GM23338 (cell line): Measurements from ENCODE around the gene FAM98C. TPM values are rescaled to one million over a fixed set of nuclear protein-coding genes. Genes with fewer than 3 reads are reported as not detected.
"Not testable (repeated sequence)": the region's sequence is repeated elsewhere in the genome, so short reads cannot be mapped to it uniquely, and the experiment has no call there.

Source experiments
- ATAC-seq: fragments of 200-7000 bp; cut with Tn5 transposase; 3 replicates; pipeline ENCODE4 v1.9.1; 2020
- DNase-seq: peaks from one replicate; pipeline ENCODE4 v3.0.0-alpha.2; 2015; ENCODE audit warnings: low spot score
- H2AFZ ChIP-seq: fragments of 200-600 bp; sonication (generic); 2 replicates; pipeline ENCODE4 v1.8.0; 2016; ENCODE audit warnings: antibody characterized with exemption, mild to moderate bottlenecking, moderate library complexity
- H3F3A ChIP-seq: fragments of 200-600 bp; sonication (generic); replicated peaks from 2 replicates; pipeline ENCODE4 v1.8.0; 2017; ENCODE audit warnings: antibody characterized with exemption, mixed run types, low read depth
- H3K27ac ChIP-seq: fragments of 200-600 bp; sonication (generic); 2 replicates; pipeline ENCODE4 v1.6.1; 2016; ENCODE audit warnings: low read depth
- H3K27me3 ChIP-seq: fragments of 200-600 bp; sonication (generic); 2 replicates; pipeline ENCODE4 v1.8.0; 2016; ENCODE audit warnings: mild to moderate bottlenecking, mixed run types, moderate library complexity; ENCODE audit not compliant: insufficient read depth
- H3K36me3 ChIP-seq: fragments of 200-600 bp; sonication (generic); 2 replicates; pipeline ENCODE4 v1.8.0; 2016; ENCODE audit warnings: mild to moderate bottlenecking; ENCODE audit not compliant: insufficient read depth
- H3K4me1 ChIP-seq: fragments of 200-600 bp; sonication (generic); 2 replicates; pipeline ENCODE4 v1.8.0; 2016; ENCODE audit warnings: mild to moderate bottlenecking, moderate library complexity; ENCODE audit not compliant: insufficient read depth
- H3K4me2 ChIP-seq: fragments of 200-600 bp; sonication (generic); 2 replicates; pipeline ENCODE4 v1.7.1; 2017; ENCODE audit warnings: mixed run types
- H3K4me3 ChIP-seq: fragments of 200-600 bp; sonication (generic); 2 replicates; pipeline ENCODE4 v1.6.1; 2016; ENCODE audit warnings: mixed run types
- H3K79me2 ChIP-seq: fragments of 200-600 bp; sonication (generic); replicated peaks from 2 replicates; pipeline ENCODE4 v1.8.0; 2017; ENCODE audit warnings: mild to moderate bottlenecking; ENCODE audit not compliant: insufficient read depth
- H3K9me2 ChIP-seq: fragments of 200-600 bp; sonication (generic); 2 replicates; pipeline ENCODE4 v1.8.0; 2017; ENCODE audit not compliant: insufficient read depth
- H4K20me1 ChIP-seq: fragments of 200-600 bp; sonication (generic); replicated peaks from 2 replicates; pipeline ENCODE4 v1.8.0; 2017; ENCODE audit warnings: mild to moderate bottlenecking; ENCODE audit not compliant: insufficient read depth
- H3K27ac Mint-ChIP-seq: 2 replicates; pipeline ENCODE4 v1.8.0; 2020; ENCODE audit warnings: inconsistent platforms, mild to moderate bottlenecking, moderate library complexity, mixed read lengths
- H3K27me3 Mint-ChIP-seq: 3 replicates; pipeline ENCODE4 v1.8.0; 2022; ENCODE audit warnings: low read depth, mild to moderate bottlenecking, moderate library complexity, mixed read lengths, inconsistent platforms; ENCODE audit not compliant: insufficient read depth, poor library complexity
- H3K36me3 Mint-ChIP-seq: 3 replicates; pipeline ENCODE4 v1.8.0; 2021; ENCODE audit warnings: low read depth, mild to moderate bottlenecking, inconsistent platforms, moderate library complexity, mixed read lengths
- H3K4me1 Mint-ChIP-seq: 3 replicates; pipeline ENCODE4 v1.8.0; 2020; ENCODE audit warnings: mild to moderate bottlenecking, inconsistent platforms, mixed read lengths
- H3K4me3 Mint-ChIP-seq: 3 replicates; pipeline ENCODE4 v1.8.0; 2021; ENCODE audit warnings: moderate library complexity, mild to moderate bottlenecking, inconsistent platforms, mixed read lengths
- H3K9me3 Mint-ChIP-seq: 3 replicates; pipeline ENCODE4 v1.8.0; 2020; ENCODE audit warnings: moderate library complexity, mild to moderate bottlenecking, inconsistent platforms, mixed read lengths
- EZH2 ChIP-seq: fragments of 200-600 bp; sonication (generic); IDR thresholded peaks from one replicate; pipeline ENCODE4 v1.8.0; 2017; ENCODE audit warnings: antibody characterized with exemption, mild to moderate bottlenecking, low read depth; ENCODE audit not compliant: unreplicated experiment
- EZH2phosphoT487 ChIP-seq: fragments of 200-600 bp; sonication (generic); IDR thresholded peaks from one replicate; pipeline ENCODE4 v1.8.1; 2018; ENCODE audit warnings: antibody characterized with exemption; ENCODE audit not compliant: unreplicated experiment
- POLR2AphosphoS5 ChIP-seq: IDR thresholded peaks from 2 replicates; pipeline ENCODE4 v1.6.1; 2016; ENCODE audit warnings: antibody characterized with exemption, low read depth
- polyA plus RNA-seq: library from polyadenylated mRNA; unstranded; fragments of >200 nt; fragmentation: Nextera tagmentation; extraction: Ambion mirVana; gene quantifications from 2 replicates; pipeline ENCODE4 v1.2.1, GENCODE V29; 2016
- total RNA-seq: library from RNA; depleted of rRNA; stranded (reverse); fragments of >200 nt; shearing (Covaris generic); gene quantifications from 2 replicates; pipeline ENCODE4 v1.2.3, GENCODE V29; 2014
- TF ChIP-seq, protein P1 (sequence below): IDR thresholded peaks from one replicate; pipeline ENCODE4 v1.6.1; 2018; ENCODE audit warnings: antibody characterized with exemption; ENCODE audit not compliant: unreplicated experiment
- TF ChIP-seq, protein P2 (sequence below), 2 experiments: fragments of 200-600 bp in 1 of 2; sonication (generic) in 1 of 2; conservative IDR thresholded peaks; 2 replicates each; pipeline versions ENCODE4 v1.5.1 to v1.6.1; 2016 to 2017; ENCODE audit warnings: antibody characterized with exemption in 2 of 2, low read depth in 2 of 2, mild to moderate bottlenecking in 2 of 2, moderate library complexity in 1 of 2

The FAM98C gene
- total and polyA plus RNA-seq, 2 experiments from 2014 or later, result 4.3 to 7.6 TPM

DNA sequence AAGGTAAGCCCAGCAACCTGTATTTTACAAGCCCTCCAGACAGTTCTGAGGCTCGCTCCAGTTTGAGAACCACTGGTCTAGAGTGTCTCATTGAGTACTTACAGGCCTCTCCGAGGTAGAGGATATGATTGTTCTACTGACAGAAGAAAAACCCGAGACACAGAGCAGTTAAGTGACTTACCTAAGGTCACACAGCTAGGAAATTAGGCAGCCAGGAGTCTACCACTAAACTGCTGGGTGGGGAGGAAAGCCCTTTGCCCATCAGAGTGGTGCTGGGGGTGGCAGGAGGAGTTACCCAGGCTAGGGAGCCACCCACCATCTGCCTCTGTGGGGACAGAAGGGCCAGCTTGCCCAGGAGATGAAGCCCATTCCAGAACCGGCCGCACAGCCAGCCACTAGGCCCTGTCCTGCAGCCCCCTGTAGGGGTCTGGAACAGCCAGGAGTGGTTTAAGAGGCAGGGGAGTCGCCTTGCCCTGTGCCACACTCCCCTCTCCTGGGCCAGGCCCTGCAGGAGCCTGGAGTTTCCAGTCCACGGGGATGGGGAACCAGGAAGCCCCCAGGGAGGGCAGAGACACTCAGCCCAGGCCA lies 22.4 kb downstream of the FAM98C start:
- Histone ChIP-seq H3F3A (peaks cover 20% of the 10 kb centered on the region; the same call in 1 of the 2 replicates), H3K27me3 (no peaks in the 10 kb centered on the region), H2AFZ (peak overlapping the region; percentile 66), H3K4me1 (peaks cover 22% of the 10 kb centered on the region), H3K36me3 (no peaks in the 10 kb centered on the region), H4K20me1 (no peaks in the 10 kb centered on the region), H3K4me3 (peak overlapping the region; percentile 46), H3K27ac (no peak overlapping the region), H3K79me2 (no peaks in the 10 kb centered on the region), H3K4me2 (peak overlapping the region; percentile 56; the same call in 1 of the 2 replicates), H3K9me2 (no peaks in the 10 kb centered on the region)
- Mint-ChIP-seq H3K36me3 (no peaks in the 10 kb centered on the region), H3K27me3 (peaks cover 14% of the 10 kb centered on the region), H3K9me3 (no peaks in the 10 kb centered on the region), H3K4me1 (peaks cover 9% of the 10 kb centered on the region), H3K27ac (no peak overlapping the region; the same call in 1 of the 2 replicates), H3K4me3 (peak overlapping the region; percentile 43; the same call in 1 of the 3 replicates)
- TF ChIP-seq, protein P1, sequence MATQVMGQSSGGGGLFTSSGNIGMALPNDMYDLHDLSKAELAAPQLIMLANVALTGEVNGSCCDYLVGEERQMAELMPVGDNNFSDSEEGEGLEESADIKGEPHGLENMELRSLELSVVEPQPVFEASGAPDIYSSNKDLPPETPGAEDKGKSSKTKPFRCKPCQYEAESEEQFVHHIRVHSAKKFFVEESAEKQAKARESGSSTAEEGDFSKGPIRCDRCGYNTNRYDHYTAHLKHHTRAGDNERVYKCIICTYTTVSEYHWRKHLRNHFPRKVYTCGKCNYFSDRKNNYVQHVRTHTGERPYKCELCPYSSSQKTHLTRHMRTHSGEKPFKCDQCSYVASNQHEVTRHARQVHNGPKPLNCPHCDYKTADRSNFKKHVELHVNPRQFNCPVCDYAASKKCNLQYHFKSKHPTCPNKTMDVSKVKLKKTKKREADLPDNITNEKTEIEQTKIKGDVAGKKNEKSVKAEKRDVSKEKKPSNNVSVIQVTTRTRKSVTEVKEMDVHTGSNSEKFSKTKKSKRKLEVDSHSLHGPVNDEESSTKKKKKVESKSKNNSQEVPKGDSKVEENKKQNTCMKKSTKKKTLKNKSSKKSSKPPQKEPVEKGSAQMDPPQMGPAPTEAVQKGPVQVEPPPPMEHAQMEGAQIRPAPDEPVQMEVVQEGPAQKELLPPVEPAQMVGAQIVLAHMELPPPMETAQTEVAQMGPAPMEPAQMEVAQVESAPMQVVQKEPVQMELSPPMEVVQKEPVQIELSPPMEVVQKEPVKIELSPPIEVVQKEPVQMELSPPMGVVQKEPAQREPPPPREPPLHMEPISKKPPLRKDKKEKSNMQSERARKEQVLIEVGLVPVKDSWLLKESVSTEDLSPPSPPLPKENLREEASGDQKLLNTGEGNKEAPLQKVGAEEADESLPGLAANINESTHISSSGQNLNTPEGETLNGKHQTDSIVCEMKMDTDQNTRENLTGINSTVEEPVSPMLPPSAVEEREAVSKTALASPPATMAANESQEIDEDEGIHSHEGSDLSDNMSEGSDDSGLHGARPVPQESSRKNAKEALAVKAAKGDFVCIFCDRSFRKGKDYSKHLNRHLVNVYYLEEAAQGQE, result no peak
- no peak for TF ChIP-seq POLR2AphosphoS5
- TF ChIP-seq EZH2, result no peak
- ATAC-seq, result peak; percentile 55
- no peak for DNase-seq

DNA sequence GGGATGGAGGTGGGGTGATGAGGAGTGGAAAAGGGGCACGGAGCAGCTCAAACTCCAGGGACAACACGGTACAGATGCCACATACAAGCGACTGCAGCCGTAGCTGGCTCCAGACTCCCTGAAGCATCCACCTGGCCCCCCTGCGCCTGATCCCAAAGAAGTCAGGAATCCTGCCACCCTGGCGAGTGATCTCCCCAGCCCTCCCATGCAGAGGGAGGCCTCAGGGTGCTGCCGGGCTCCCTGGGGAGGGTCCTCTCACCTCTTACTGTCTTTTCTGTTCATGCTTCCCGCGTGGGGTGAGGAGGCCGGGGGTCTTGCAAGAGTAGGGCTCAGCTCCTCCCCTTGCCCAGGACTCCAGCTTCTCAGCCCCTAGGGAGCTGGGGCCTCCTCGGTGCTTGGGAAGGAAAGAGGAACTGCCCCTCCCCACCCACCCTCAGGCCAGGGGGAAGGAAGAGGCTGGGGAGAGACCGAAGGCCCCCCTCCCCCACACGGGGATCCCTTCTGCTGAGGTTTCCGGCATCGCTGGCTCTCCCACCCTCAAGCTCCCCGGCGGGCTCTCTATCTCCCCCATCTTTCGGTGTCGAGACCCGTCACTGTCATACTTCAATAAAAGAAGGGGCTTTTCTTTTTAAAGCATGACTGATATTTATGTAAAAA lies 23.0 kb downstream of the FAM98C start, which contains the start of gene RASGRP4:
Gene RASGRP4, minus strand, starts transcription at position 410 of the 657 bp plus-strand sequence. Its CDS starts 128 bp downstream, at position 282.
- peak; percentile 81 for ATAC-seq
- H3K4me2 ChIP-seq, result peak within 1 kb of the TSS; percentile 56
- no peaks in the 10 kb centered on the region for H4K20me1 ChIP-seq
- Mint-ChIP-seq H3K4me1 (peaks cover 12% of the 10 kb centered on the region), H3K36me3 (no peaks in the 10 kb centered on the region), H3K4me3 (peak within 1 kb of the TSS; percentile 58; the same call in 2 of the 3 replicates), H3K27me3 (peaks cover 14% of the 10 kb centered on the region), H3K9me3 (no peaks in the 10 kb centered on the region), H3K27ac (no peak within 1 kb of the TSS; the same call in 1 of the 2 replicates)
- H3K9me2 ChIP-seq, result no peaks in the 10 kb centered on the region
- peaks cover 22% of the 10 kb centered on the region for H3K4me1 ChIP-seq
- H3K27ac ChIP-seq, result 0 out of 2 replicates have a peak within 1 kb of the TSS, but pooled peaks have one; percentile 30
- no peak for TF ChIP-seq EZH2phosphoT487
- TF ChIP-seq, protein P2, sequence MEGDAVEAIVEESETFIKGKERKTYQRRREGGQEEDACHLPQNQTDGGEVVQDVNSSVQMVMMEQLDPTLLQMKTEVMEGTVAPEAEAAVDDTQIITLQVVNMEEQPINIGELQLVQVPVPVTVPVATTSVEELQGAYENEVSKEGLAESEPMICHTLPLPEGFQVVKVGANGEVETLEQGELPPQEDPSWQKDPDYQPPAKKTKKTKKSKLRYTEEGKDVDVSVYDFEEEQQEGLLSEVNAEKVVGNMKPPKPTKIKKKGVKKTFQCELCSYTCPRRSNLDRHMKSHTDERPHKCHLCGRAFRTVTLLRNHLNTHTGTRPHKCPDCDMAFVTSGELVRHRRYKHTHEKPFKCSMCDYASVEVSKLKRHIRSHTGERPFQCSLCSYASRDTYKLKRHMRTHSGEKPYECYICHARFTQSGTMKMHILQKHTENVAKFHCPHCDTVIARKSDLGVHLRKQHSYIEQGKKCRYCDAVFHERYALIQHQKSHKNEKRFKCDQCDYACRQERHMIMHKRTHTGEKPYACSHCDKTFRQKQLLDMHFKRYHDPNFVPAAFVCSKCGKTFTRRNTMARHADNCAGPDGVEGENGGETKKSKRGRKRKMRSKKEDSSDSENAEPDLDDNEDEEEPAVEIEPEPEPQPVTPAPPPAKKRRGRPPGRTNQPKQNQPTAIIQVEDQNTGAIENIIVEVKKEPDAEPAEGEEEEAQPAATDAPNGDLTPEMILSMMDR (conservative IDR thresholded peaks at IDR 0.05; ENCODE audit: low read depth in 2 of 2), result 0 out of 4 replicates have a peak, but pooled peaks of 1 of the 2 experiments have one; percentile 1
- H3K27me3 ChIP-seq, result no peaks in the 10 kb centered on the region
- peak within 1 kb of the TSS; percentile 46 for H3K4me3 ChIP-seq
- H3K36me3 ChIP-seq, result no peaks in the 10 kb centered on the region
- peaks cover 20% of the 10 kb centered on the region for H3F3A ChIP-seq
- H3K79me2 ChIP-seq, result no peaks in the 10 kb centered on the region
- DNase-seq, result peak; percentile 75
- H2AFZ ChIP-seq, result peak within 1 kb of the TSS; percentile 95

DNA sequence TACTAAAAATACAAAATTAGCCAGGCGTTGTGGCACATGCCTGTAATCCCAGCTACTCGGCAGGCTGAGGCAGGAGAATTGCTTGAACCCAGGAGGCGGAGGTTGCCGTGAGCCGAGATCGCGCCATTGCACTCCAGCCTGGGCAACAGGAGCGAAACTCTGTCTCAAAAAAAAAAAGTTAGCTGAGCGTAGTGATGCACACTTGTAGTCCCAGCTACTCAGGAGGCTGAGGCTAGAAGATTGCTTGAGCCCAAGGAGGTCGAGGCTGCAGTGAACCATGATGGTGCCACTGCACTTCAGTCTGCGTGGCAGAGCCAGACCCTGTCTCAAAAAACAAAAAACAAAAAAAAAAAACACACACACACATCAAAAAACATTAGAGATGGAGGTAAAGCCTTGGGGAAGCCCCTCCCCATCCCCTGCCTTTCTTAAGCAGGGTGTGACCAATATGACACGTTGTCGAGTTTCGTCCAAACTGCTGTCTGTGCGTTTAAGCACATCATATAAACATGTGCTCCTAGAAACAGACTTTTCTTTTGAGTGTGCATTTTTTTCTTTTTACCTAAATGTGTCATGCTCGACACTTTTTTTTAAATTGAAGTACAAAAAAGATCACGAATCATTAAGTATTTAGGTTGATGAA lies 24.3 kb downstream of the FAM98C start:
- not testable (repeated sequence) for ATAC-seq, H3K79me2 ChIP-seq, H3K4me3 Mint-ChIP-seq

More for the DNA sequence above, 24.3 kb downstream of the FAM98C start:
- H4K20me1 ChIP-seq, H3K36me3 Mint-ChIP-seq, DNase-seq, H3K36me3 ChIP-seq, H3K4me3 ChIP-seq, H3K9me2 ChIP-seq, H3K9me3 Mint-ChIP-seq, H3K27ac Mint-ChIP-seq, H3K27me3 ChIP-seq: not testable (repeated sequence)
- Mint-ChIP-seq H3K27me3 (peaks cover 14% of the 10 kb centered on the region), H3K4me1 (peaks cover 16% of the 10 kb centered on the region)
- peaks cover 27% of the 10 kb centered on the region for H3K4me1 ChIP-seq
- H3K27ac ChIP-seq, result 0 out of 2 replicates have a peak overlapping the region, but pooled peaks have one; percentile 30
- H2AFZ ChIP-seq, result peak overlapping the region; percentile 95
- H3K4me2 ChIP-seq, result peak overlapping the region; percentile 56; the same call in 1 of the 2 replicates
- peaks cover 20% of the 10 kb centered on the region for H3F3A ChIP-seq
